ENCODE measurements around the gene CCDC170. TPM values are rescaled to one million over a fixed set of nuclear protein-coding genes. Genes with fewer than 3 reads are reported as not detected.

The CCDC170 gene
- total RNA-seq, 1 experiment from 2014 or later: 0.12 TPM

DNA sequence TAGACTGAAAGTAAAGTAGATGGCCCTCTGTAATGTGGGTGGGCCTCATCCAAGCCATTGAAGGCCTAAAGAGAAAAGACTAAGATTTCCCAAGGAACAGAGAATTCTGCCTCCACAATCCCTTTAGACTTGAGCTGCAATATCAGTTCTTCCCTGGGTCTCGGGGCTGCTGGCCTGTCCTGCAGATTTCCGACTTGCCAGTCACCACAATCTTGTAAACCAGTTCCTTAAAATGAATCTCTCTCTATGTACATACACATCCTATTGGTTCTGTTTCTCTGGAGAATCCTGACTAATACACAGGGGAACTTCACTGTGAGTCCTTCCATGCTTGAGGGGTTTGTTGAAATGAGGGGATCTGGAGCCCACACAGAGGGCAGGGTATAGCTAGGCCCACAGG, 12.9 kb downstream of the CCDC170 start:
- H4K20me1 ChIP-seq (ENCODE audit: insufficient read depth): no peaks in the 10 kb centered on the region
- TF ChIP-seq YY1 (IDR thresholded peaks at IDR 0.05; ENCODE audit: extremely low read depth, insufficient replicate concordance, low read depth, low read length): no peak
- no peak for TF ChIP-seq POLR2A (IDR thresholded peaks at IDR 0.05; ENCODE audit: borderline replicate concordance, extremely low read depth, insufficient read depth, insufficient read length)
- no peak for TF ChIP-seq ZFX (IDR thresholded peaks at IDR 0.05)
- no peak for TF ChIP-seq SP1 (IDR thresholded peaks at IDR 0.05; ENCODE audit: low read depth)
- TF ChIP-seq, protein P1, sequence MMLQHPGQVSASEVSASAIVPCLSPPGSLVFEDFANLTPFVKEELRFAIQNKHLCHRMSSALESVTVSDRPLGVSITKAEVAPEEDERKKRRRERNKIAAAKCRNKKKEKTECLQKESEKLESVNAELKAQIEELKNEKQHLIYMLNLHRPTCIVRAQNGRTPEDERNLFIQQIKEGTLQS (IDR thresholded peaks at IDR 0.05): no peak
- no peak for TF ChIP-seq TCF7L2 (IDR thresholded peaks at IDR 0.05; ENCODE audit: borderline replicate concordance, extremely low read depth, insufficient read depth, insufficient read length)
- TF ChIP-seq POLR2AphosphoS5 (IDR thresholded peaks at IDR 0.05; ENCODE audit: low read depth, low read length): no peak
- no peak for TF ChIP-seq RAD21 (IDR thresholded peaks at IDR 0.05; ENCODE audit: low read depth)
- TF ChIP-seq CEBPB (IDR thresholded peaks at IDR 0.05; ENCODE audit: low read depth): no peak
- TF ChIP-seq, protein P2, sequence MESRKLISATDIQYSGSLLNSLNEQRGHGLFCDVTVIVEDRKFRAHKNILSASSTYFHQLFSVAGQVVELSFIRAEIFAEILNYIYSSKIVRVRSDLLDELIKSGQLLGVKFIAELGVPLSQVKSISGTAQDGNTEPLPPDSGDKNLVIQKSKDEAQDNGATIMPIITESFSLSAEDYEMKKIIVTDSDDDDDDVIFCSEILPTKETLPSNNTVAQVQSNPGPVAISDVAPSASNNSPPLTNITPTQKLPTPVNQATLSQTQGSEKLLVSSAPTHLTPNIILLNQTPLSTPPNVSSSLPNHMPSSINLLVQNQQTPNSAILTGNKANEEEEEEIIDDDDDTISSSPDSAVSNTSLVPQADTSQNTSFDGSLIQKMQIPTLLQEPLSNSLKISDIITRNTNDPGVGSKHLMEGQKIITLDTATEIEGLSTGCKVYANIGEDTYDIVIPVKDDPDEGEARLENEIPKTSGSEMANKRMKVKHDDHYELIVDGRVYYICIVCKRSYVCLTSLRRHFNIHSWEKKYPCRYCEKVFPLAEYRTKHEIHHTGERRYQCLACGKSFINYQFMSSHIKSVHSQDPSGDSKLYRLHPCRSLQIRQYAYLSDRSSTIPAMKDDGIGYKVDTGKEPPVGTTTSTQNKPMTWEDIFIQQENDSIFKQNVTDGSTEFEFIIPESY (IDR thresholded peaks at IDR 0.05; ENCODE audit: extremely low read depth, insufficient replicate concordance, low read length): no peak
- TF ChIP-seq, protein P3, sequence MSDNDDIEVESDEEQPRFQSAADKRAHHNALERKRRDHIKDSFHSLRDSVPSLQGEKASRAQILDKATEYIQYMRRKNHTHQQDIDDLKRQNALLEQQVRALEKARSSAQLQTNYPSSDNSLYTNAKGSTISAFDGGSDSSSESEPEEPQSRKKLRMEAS (IDR thresholded peaks at IDR 0.05): no peak
- no peak for TF ChIP-seq JUND (IDR thresholded peaks at IDR 0.05)
- TF ChIP-seq, protein P4, sequence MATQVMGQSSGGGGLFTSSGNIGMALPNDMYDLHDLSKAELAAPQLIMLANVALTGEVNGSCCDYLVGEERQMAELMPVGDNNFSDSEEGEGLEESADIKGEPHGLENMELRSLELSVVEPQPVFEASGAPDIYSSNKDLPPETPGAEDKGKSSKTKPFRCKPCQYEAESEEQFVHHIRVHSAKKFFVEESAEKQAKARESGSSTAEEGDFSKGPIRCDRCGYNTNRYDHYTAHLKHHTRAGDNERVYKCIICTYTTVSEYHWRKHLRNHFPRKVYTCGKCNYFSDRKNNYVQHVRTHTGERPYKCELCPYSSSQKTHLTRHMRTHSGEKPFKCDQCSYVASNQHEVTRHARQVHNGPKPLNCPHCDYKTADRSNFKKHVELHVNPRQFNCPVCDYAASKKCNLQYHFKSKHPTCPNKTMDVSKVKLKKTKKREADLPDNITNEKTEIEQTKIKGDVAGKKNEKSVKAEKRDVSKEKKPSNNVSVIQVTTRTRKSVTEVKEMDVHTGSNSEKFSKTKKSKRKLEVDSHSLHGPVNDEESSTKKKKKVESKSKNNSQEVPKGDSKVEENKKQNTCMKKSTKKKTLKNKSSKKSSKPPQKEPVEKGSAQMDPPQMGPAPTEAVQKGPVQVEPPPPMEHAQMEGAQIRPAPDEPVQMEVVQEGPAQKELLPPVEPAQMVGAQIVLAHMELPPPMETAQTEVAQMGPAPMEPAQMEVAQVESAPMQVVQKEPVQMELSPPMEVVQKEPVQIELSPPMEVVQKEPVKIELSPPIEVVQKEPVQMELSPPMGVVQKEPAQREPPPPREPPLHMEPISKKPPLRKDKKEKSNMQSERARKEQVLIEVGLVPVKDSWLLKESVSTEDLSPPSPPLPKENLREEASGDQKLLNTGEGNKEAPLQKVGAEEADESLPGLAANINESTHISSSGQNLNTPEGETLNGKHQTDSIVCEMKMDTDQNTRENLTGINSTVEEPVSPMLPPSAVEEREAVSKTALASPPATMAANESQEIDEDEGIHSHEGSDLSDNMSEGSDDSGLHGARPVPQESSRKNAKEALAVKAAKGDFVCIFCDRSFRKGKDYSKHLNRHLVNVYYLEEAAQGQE (IDR thresholded peaks at IDR 0.05; ENCODE audit: low read depth): no peak
- TF ChIP-seq EZH2 (IDR thresholded peaks at IDR 0.05): no peak
- no peak for TF ChIP-seq ZNF274 (IDR thresholded peaks at IDR 0.05; ENCODE audit: low read depth, low read length)
- no peak for TF ChIP-seq FOSL1 (IDR thresholded peaks at IDR 0.05; ENCODE audit: low read depth)
- TF ChIP-seq EZH2phosphoT487 (IDR thresholded peaks at IDR 0.05; ENCODE audit: borderline replicate concordance): no peak
- H3K27me3 ChIP-seq (ENCODE audit: insufficient read depth, low read length): no peaks in the 10 kb centered on the region
- no peak overlapping the region for H3K27ac ChIP-seq (ENCODE audit: low read depth, low read length)
- POLR2A ChIA-PET: no interaction called here
- intact Hi-C loops (cut with micrococcal nuclease): no loop called here
- BruUV-seq (replicated peaks): no TSS peak
- DNase-seq (ENCODE audit: low read depth, low spot score) (no peak), ATAC-seq (no peak)
- no peaks in the 10 kb centered on the region for H3K9me2 ChIP-seq (ENCODE audit: insufficient read depth)
- H3K36me3 ChIP-seq (ENCODE audit: control insufficient read depth in 1 of 2, insufficient read depth in 2 of 2, low read length in 2 of 2): no peaks in the 10 kb centered on the region
- H3K9ac ChIP-seq (ENCODE audit: low read length): no peak overlapping the region
- CTCF ChIA-PET: no interaction called here
- H3K4me3 ChIP-seq (replicated peaks in 1 of 2; ENCODE audit: low read depth in 1 of 2, low read length in 2 of 2): no peak overlapping the region
- RAD21 ChIA-PET (ENCODE audit: low non-redundant PET in 1 of 2, low total read pairs in 2 of 2, uncharacterized antibody in 2 of 2, unreplicated experiment in 2 of 2): no interaction called here
- no peak overlapping the region for H2AFZ ChIP-seq (ENCODE audit: low read depth, low read length, poor library complexity, severe bottlenecking)
- H3K4me2 ChIP-seq (ENCODE audit: low read length): no peak overlapping the region
- peaks cover 7 to 12% of the 10 kb centered on the region in 2 experiments; a peak in 3 of 4 replicates for H3K4me1 ChIP-seq (ENCODE audit: control insufficient read depth in 1 of 2, insufficient read depth in 2 of 2, low read length in 2 of 2)
- no peaks in the 10 kb centered on the region for H3K9me3 ChIP-seq (ENCODE audit: control insufficient read depth in 1 of 2, insufficient read depth in 1 of 2, low read depth in 1 of 2, low read length in 2 of 2)
- H3K79me2 ChIP-seq (ENCODE audit: insufficient read depth, low read length): no peaks in the 10 kb centered on the region
